Lung (tissue), 12 donors: Measurements from ENCODE around the gene SAC3D1. TPM values are rescaled to one million over a fixed set of nuclear protein-coding genes. Genes with fewer than 3 reads are reported as not detected.

Source experiments
- ATAC-seq: fragments of 200-7000 bp; cut with Tn5 transposase; one replicate; pipeline ENCODE4 v1.9.1; 2020; ENCODE audit warnings: moderate number of reproducible peaks; ENCODE audit not compliant: insufficient read depth, low FRiP score
- DNase-seq, 3 donors: peaks; one replicate each; pipeline ENCODE4 v3.0.0-alpha.2; 2013 to 2017
- H3K27ac ChIP-seq, 2 donors: one replicate each; pipeline ENCODE4 v1.5.1; 2013; ENCODE audit warnings: mild to moderate bottlenecking in 2 of 2, moderate library complexity in 2 of 2, control low read depth in 1 of 2, inconsistent platforms in 1 of 2, low read depth in 1 of 2, low read length in 1 of 2
- H3K27me3 ChIP-seq, 3 donors: one replicate each; pipeline ENCODE4 v1.5.1; 2013; ENCODE audit warnings: low read length in 2 of 3; ENCODE audit not compliant: control insufficient read depth in 3 of 3, insufficient read depth in 3 of 3
- H3K36me3 ChIP-seq, 4 donors: one replicate each; pipeline ENCODE4 v1.5.1; 2013; ENCODE audit warnings: low read length in 4 of 4, mild to moderate bottlenecking in 1 of 4, moderate library complexity in 1 of 4; ENCODE audit not compliant: control insufficient read depth in 4 of 4, insufficient read depth in 4 of 4
- H3K4me1 ChIP-seq, 5 donors: one replicate each; pipeline ENCODE4 v1.5.1; 2013; ENCODE audit warnings: low read length in 5 of 5, mild to moderate bottlenecking in 2 of 5, moderate library complexity in 1 of 5; ENCODE audit not compliant: control insufficient read depth in 5 of 5, insufficient read depth in 5 of 5
- H3K4me3 ChIP-seq: one replicate; pipeline ENCODE4 v1.5.1; 2013; ENCODE audit warnings: mild to moderate bottlenecking, control low read depth, moderate library complexity
- H3K9ac ChIP-seq, 2 donors: one replicate each; pipeline ENCODE4 v1.5.1; 2013; ENCODE audit warnings: low read length in 2 of 2, control low read depth in 1 of 2; ENCODE audit not compliant: insufficient read depth in 1 of 2
- H3K9me3 ChIP-seq, 4 donors: one replicate each; pipeline ENCODE4 v1.5.1; 2013; ENCODE audit warnings: low read length in 3 of 4, mild to moderate bottlenecking in 1 of 4, moderate library complexity in 1 of 4; ENCODE audit not compliant: control insufficient read depth in 4 of 4, insufficient read depth in 3 of 4
- WGBS, 2 donors: extraction: QIAGEN DNeasy Blood & Tissue Kit; methylation state at CpG; one replicate each; pipeline ENCODE4 v1.1.7; 2013; 5-methylcytosine and 5-hydroxymethylcytosine counted together
- polyA plus RNA-seq, 2 donors: library from polyadenylated mRNA; stranded (reverse); fragments of 200-250 nt; gene quantifications; one replicate each; pipeline ENCODE4 v1.2.1, GENCODE V29; 2013
- total RNA-seq, 2 donors: library from RNA; depleted of rRNA in 1 of 2; stranded (reverse); fragments of >200 nt in 1 of 2; gene quantifications; one replicate each; pipeline ENCODE4 v1.2.1, GENCODE V29; 2014 to 2021
- TF ChIP-seq, protein P1 (sequence below): IDR thresholded peaks from 2 replicates; pipeline ENCODE4 v1.5.1; 2012; ENCODE audit warnings: mild to moderate bottlenecking; ENCODE audit errors: control extremely low read depth, extremely low read depth
- donor health status: control.
- donor health status: control.
- donor health status: Bipolar disorder and iron deficiency.
- donor health status: healthy.
- donor health status: DM: yes; HTN: yes; CAD: no.

Gene SAC3D1
- total and polyA plus RNA-seq, 4 donors, result 5.1 to 17.6 (median 14.3) TPM

DNA sequence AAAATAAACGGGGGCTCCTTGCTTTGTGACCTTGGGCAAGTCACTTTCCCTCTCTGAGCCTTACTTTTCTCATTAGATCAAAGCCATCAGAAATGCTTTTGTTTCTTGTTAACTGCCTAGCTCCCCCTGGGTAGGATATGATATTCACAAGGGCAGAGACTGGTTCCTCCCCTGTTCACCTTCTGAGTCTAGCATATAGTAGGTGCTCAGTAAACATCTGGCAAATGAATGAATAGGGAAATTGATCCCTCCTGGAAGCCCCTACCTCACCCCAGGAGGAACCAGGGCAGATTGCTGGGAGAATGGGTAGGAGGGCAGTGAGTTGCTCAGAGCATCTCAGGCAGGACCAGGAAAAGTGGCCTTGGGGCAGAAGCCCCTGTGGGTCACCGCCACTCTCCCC is 6.6 kb upstream of the SAC3D1 start:
- no peak overlapping the region for H3K9ac ChIP-seq
- no peak overlapping the region for H3K4me3 ChIP-seq
- ATAC-seq (no peak), DNase-seq (no peak)
- no peaks in the 10 kb centered on the region for H3K9me3 ChIP-seq
- H3K36me3 ChIP-seq, result peaks cover 0 to 47% (median 25%) of the 10 kb centered on the region in 4 donors
- no peaks in the 10 kb centered on the region for H3K27me3 ChIP-seq
- 91 to 100% methylated on average over 2 of the region's 2 CpGs for WGBS, 2 donors
- H3K27ac ChIP-seq, result no peak overlapping the region
- no peaks in the 10 kb centered on the region for H3K4me1 ChIP-seq
- TF ChIP-seq, protein P1, sequence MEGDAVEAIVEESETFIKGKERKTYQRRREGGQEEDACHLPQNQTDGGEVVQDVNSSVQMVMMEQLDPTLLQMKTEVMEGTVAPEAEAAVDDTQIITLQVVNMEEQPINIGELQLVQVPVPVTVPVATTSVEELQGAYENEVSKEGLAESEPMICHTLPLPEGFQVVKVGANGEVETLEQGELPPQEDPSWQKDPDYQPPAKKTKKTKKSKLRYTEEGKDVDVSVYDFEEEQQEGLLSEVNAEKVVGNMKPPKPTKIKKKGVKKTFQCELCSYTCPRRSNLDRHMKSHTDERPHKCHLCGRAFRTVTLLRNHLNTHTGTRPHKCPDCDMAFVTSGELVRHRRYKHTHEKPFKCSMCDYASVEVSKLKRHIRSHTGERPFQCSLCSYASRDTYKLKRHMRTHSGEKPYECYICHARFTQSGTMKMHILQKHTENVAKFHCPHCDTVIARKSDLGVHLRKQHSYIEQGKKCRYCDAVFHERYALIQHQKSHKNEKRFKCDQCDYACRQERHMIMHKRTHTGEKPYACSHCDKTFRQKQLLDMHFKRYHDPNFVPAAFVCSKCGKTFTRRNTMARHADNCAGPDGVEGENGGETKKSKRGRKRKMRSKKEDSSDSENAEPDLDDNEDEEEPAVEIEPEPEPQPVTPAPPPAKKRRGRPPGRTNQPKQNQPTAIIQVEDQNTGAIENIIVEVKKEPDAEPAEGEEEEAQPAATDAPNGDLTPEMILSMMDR, result no peak

GRCh38 chr11:65035579-65035978 is 5.4 kb upstream of the SAC3D1 start:
- 80 to 84% methylated on average over 11 of the region's 11 CpGs for WGBS, 2 donors
- Histone ChIP-seq H3K27ac (no peak overlapping the region), H3K4me3 (no peak overlapping the region), H3K36me3 (peaks cover 0 to 47% (median 25%) of the 10 kb centered on the region in 4 donors), H3K27me3 (no peaks in the 10 kb centered on the region), H3K4me1 (peaks cover 0 to 4% (median 0%) of the 10 kb centered on the region in 5 donors), H3K9me3 (no peaks in the 10 kb centered on the region), H3K9ac (no peak overlapping the region)
- TF ChIP-seq, protein P1, result no peak
- ATAC-seq (no peak), DNase-seq (no peak)

- H3K27ac ChIP-seq, result no peak overlapping the region
- no peak overlapping the region for H3K9ac ChIP-seq
- H3K9me3 ChIP-seq, result no peaks in the 10 kb centered on the region
- DNase-seq (no peak), ATAC-seq (no peak)
- H3K27me3 ChIP-seq, result no peaks in the 10 kb centered on the region
- H3K4me1 ChIP-seq, result peaks cover 0 to 8% (median 0%) of the 10 kb centered on the region in 5 donors
- TF ChIP-seq, protein P1, result no peak
- 74 to 90% methylated on average over 6 of the region's 6 CpGs for WGBS, 2 donors
- no peak overlapping the region for H3K4me3 ChIP-seq
- H3K36me3 ChIP-seq, result peaks cover 0 to 47% (median 24%) of the 10 kb centered on the region in 4 donors
These were observed 4.1 kb upstream of the SAC3D1 start for GRCh38 chr11:65036931-65037330.

DNA sequence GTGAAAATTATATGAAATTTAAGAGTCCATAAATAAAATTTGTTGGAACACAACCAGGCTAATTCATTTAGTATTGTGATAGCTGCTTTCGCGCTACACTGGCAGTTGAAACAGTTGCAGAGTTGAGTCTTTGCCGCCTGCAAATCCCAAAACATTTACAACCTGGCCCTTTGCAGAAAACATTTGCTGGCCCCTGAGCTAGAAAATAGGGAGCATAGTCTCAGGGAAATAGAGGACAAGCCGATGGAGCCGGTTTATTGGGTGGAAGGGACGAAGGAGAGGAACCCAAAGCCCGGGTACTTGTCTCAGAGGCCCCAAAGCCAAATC is 527 bp upstream of the SAC3D1 start:
- 16 to 24% methylated on average over 7 of the region's 7 CpGs for WGBS, 2 donors
- H3K9me3 ChIP-seq, result no peaks in the 10 kb centered on the region
- TF ChIP-seq, protein P1, result no peak
- H3K4me3 ChIP-seq, result peak overlapping the region; percentile 75
- no peaks in the 10 kb centered on the region for H3K27me3 ChIP-seq
- peaks cover 0 to 36% (median 17%) of the 10 kb centered on the region in 4 donors for H3K36me3 ChIP-seq
- H3K27ac ChIP-seq, result peak overlapping the region; percentile 91 to 98
- peaks cover 0 to 18% (median 0%) of the 10 kb centered on the region in 5 donors for H3K4me1 ChIP-seq
- ATAC-seq (no peak), DNase-seq (no peak)
- H3K9ac ChIP-seq, result no peak overlapping the region
